ENCODE data around the gene GOLIM4.

- TF ChIP-seq, protein P1, sequence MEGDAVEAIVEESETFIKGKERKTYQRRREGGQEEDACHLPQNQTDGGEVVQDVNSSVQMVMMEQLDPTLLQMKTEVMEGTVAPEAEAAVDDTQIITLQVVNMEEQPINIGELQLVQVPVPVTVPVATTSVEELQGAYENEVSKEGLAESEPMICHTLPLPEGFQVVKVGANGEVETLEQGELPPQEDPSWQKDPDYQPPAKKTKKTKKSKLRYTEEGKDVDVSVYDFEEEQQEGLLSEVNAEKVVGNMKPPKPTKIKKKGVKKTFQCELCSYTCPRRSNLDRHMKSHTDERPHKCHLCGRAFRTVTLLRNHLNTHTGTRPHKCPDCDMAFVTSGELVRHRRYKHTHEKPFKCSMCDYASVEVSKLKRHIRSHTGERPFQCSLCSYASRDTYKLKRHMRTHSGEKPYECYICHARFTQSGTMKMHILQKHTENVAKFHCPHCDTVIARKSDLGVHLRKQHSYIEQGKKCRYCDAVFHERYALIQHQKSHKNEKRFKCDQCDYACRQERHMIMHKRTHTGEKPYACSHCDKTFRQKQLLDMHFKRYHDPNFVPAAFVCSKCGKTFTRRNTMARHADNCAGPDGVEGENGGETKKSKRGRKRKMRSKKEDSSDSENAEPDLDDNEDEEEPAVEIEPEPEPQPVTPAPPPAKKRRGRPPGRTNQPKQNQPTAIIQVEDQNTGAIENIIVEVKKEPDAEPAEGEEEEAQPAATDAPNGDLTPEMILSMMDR (IDR thresholded peaks at IDR 0.05; ENCODE audit: low read depth, low read length) = no peak
- TF ChIP-seq EZH2phosphoT487 (IDR thresholded peaks at IDR 0.05; ENCODE audit: low read depth) = no peak
These were observed 59.1 kb downstream of the GOLIM4 start for GRCh38 chr3:168036619-168037018.
